HG02981 (cell line): ENCODE results near the gene LINC00305.

Experiments
- ATAC-seq: cut with Tn5 transposase; IDR thresholded peaks from one replicate; pipeline ENCODE4 v1.9.1; 2021; ENCODE audit warnings: mild to moderate bottlenecking, moderate library complexity; ENCODE audit not compliant: unreplicated experiment

The LINC00305 gene

DNA sequence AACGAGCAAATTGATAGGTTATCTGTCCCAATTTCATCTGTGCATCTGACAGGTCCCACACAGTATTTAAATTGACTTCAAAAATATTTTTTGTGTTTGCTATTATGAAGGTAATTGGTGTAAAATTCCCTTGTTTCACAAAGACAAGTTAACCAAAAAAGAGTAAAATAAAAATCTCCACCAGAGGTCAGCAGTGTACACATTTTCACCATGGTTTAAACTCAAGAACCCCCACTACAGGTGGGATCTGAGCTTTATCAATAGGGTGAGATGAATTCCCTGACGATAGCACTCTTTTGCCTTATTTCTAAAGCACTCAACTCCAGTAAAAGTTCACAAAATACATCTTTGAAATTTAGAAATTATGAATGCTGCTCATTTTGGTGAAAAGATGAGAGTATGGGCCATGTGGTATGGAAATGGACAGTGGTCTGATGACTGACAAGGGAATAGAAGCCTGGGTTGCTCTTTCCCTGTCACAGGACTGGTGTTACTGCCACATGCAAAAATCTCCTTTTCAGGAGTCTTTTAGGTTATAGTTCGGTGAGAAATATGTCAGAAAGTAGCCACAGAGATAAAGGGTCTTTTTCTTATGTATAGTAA lies 111.0 kb downstream of the LINC00305 start:
- ATAC-seq = peak; percentile 78

DNA sequence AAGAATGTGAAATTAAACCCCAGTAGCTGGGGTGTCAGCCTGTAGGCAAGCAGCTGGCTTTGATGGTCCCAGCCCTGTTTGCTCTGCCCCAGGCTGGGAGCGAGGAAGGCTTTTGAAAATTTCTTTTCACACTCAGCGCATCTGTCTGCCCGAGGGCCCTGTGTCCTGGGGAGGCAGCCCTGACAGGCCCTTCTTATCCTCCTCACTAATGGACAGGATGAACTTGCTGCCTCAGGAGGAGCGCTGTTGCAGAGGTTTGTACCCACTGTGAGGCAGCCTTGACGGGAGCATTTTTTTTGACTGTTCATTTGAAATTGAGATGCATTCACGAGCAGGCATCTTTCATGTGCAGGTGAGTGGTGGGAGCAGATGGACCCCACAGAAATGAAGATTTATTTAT lies 116.6 kb downstream of the LINC00305 start:
- ATAC-seq = no peak

DNA sequence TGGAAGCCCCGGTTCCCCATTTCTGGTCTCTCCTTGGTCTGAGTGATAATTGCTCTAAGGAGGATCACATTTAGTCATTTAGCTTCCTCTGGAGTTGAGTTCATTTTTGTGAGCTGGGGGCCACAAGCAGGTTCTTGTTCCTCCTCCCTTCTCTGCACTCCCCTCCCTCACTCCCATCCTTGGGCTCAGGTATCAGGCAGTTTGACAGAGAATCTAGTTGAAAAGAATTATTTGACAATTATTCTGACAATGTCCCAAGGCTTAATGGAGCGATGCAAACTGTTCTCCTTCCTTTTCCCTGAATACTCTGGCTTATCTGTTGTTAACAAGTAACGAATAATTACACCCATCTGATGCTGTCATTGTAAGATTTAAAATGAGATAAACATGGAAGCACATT lies 117.5 kb downstream of the LINC00305 start:
- no peak for ATAC-seq
